CD4-positive, alpha-beta T cell (primary cell): ENCODE data around the gene CCNB1IP1. TPM values are rescaled to one million over a fixed set of nuclear protein-coding genes. Genes with fewer than 3 reads are reported as not detected.

ENCODE experiments used
- ATAC-seq: fragments of 200-7000 bp; cut with Tn5 transposase; one replicate; pipeline ENCODE4 v1.10.0; 2022; ENCODE audit warnings: mild to moderate bottlenecking; ENCODE audit not compliant: poor library complexity
- CTCF ChIA-PET: fragments of 350-600 bp; sonication (Branson Sonifier 250); formaldehyde crosslinking; loops from one replicate; lab custom pipeline; 2021; ENCODE audit warnings: antibody characterized with exemption, inconsistent platforms; lab: Charles Lee
- POLR2A ChIA-PET: fragments of 350-600 bp; sonication (Branson Sonifier 250); formaldehyde crosslinking; loops from one replicate; lab custom pipeline; 2021; ENCODE audit warnings: antibody characterized with exemption, inconsistent platforms; lab: Charles Lee
- DNase-seq, 14 experiments: peaks; one replicate each; pipeline ENCODE4 v3.0.0-alpha.2; 2013 to 2020; ENCODE audit warnings: mixed read lengths in 2 of 14
- H3K27ac ChIP-seq, 2 donors: one replicate each; pipeline versions ENCODE4 v1.5.1 to v1.7.0; 2013; ENCODE audit warnings: low read length in 2 of 2, low read depth in 1 of 2, mild to moderate bottlenecking in 1 of 2
- H3K27me3 ChIP-seq, 2 experiments: 1 replicate in 1 of 2; 2 replicates in 1 of 2; pipeline versions ENCODE4 v1.6.1 to v1.7.0; 2013; ENCODE audit warnings: low read length in 2 of 2, control low read depth in 1 of 2, mild to moderate bottlenecking in 1 of 2, moderate library complexity in 1 of 2; ENCODE audit not compliant: insufficient read depth in 2 of 2, control insufficient read depth in 1 of 2
- H3K36me3 ChIP-seq: one replicate; pipeline ENCODE4 v1.6.1; 2013; ENCODE audit warnings: low read length, control low read depth; ENCODE audit not compliant: insufficient read depth
- H3K4me1 ChIP-seq: one replicate; pipeline ENCODE4 v1.6.1; 2013; ENCODE audit warnings: low read length, control low read depth; ENCODE audit not compliant: insufficient read depth
- H3K4me3 ChIP-seq: one replicate; pipeline ENCODE4 v1.5.1; 2013; ENCODE audit warnings: mild to moderate bottlenecking, low read length, moderate library complexity
- H3K9me3 ChIP-seq, 2 experiments: 1 replicate in 1 of 2; 2 replicates in 1 of 2; pipeline versions ENCODE4 v1.6.1 to v1.7.0; 2013; ENCODE audit warnings: low read length in 2 of 2, mild to moderate bottlenecking in 2 of 2, control low read depth in 1 of 2, moderate library complexity in 1 of 2; ENCODE audit not compliant: control insufficient read depth in 1 of 2, insufficient read depth in 1 of 2
- H3K27ac Mint-ChIP-seq: one replicate; pipeline ENCODE4 v1.8.0; 2020; ENCODE audit warnings: mixed read lengths
- H3K27me3 Mint-ChIP-seq: one replicate; pipeline ENCODE4 v1.8.0; 2021; ENCODE audit warnings: mixed read lengths
- H3K36me3 Mint-ChIP-seq: one replicate; pipeline ENCODE4 v1.8.0; 2021; ENCODE audit warnings: low read depth, mixed read lengths
- H3K4me1 Mint-ChIP-seq: one replicate; pipeline ENCODE4 v1.8.0; 2021; ENCODE audit warnings: low read depth, mixed read lengths
- H3K4me3 Mint-ChIP-seq: one replicate; pipeline ENCODE4 v1.8.0; 2020; ENCODE audit warnings: mild to moderate bottlenecking, mixed read lengths
- H3K9me3 Mint-ChIP-seq: one replicate; pipeline ENCODE4 v1.8.0; 2020; ENCODE audit warnings: mixed read lengths
- intact Hi-C, 2 experiments: fragments of 100-400 bp; cut with DNase I in 1 of 2; cut with micrococcal nuclease in 1 of 2; formaldehyde crosslinking; loops; one replicate each; pipeline versions ENCODE4 v1.15.1 to v1.9.0; 2023 to 2025; cut with DNase I, micrococcal nuclease
- total RNA-seq, 174 experiments: library from RNA in 2 of 174; stranded (reverse) in 2 of 174; gene quantifications; one replicate each; pipeline ENCODE4 v1.2.3 and lab custom pipeline; 2021 to 2026
- TF ChIP-seq, protein P1 (sequence below): fragments of 200-600 bp; IDR thresholded peaks from one replicate; pipeline ENCODE4 v1.8.0; 2022; ENCODE audit warnings: antibody characterized with exemption, mild to moderate bottlenecking

CCNB1IP1 gene
- total RNA-seq, 2 experiments from 2014 or later = 26.2 to 27.4 TPM

DNA sequence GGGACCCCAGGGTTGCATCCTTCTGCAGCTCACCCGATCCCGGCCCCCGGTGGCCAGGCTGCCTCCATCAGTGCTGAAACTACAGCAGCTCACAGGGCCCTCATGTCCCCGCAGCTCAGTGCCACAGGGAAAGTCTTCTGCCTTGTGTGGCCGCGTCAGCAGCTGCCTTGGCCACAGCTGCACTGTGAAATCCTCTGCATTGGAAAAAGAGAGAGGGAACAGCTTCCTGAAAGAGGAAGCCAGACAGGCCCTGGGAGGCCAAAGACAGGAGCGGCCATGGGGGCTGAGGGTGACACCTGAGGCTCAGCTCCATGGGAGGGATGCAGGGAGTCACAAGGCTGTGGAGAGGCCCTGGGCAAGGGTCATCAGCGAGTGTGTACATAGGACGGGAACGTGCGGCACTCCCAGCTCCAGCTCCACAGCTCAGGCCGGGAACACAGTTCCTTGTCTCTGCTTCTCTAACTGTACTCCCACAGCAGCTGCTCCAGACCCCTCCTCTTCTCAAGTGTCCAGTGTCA is 43.1 kb upstream of the CCNB1IP1 start:
- DNase-seq = no peak
- intact Hi-C loops = no loop called here
- no peak overlapping the region for H3K27ac ChIP-seq
- H3K9me3 ChIP-seq = no peaks in the 10 kb centered on the region
- CTCF ChIA-PET = no interaction called here
- Mint-ChIP-seq H3K27ac (no peak overlapping the region), H3K4me1 (no peaks in the 10 kb centered on the region), H3K9me3 (no peaks in the 10 kb centered on the region), H3K36me3 (peaks cover 94% of the 10 kb centered on the region), H3K4me3 (no peak overlapping the region), H3K27me3 (no peaks in the 10 kb centered on the region)
- no peaks in the 10 kb centered on the region for H3K4me1 ChIP-seq
- H3K36me3 ChIP-seq = peaks cover 95% of the 10 kb centered on the region
- POLR2A ChIA-PET = no interaction called here
- TF ChIP-seq, protein P1, sequence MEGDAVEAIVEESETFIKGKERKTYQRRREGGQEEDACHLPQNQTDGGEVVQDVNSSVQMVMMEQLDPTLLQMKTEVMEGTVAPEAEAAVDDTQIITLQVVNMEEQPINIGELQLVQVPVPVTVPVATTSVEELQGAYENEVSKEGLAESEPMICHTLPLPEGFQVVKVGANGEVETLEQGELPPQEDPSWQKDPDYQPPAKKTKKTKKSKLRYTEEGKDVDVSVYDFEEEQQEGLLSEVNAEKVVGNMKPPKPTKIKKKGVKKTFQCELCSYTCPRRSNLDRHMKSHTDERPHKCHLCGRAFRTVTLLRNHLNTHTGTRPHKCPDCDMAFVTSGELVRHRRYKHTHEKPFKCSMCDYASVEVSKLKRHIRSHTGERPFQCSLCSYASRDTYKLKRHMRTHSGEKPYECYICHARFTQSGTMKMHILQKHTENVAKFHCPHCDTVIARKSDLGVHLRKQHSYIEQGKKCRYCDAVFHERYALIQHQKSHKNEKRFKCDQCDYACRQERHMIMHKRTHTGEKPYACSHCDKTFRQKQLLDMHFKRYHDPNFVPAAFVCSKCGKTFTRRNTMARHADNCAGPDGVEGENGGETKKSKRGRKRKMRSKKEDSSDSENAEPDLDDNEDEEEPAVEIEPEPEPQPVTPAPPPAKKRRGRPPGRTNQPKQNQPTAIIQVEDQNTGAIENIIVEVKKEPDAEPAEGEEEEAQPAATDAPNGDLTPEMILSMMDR = no peak
- H3K27me3 ChIP-seq = no peaks in the 10 kb centered on the region
- no peak overlapping the region for H3K4me3 ChIP-seq
- ATAC-seq = no peak

DNA sequence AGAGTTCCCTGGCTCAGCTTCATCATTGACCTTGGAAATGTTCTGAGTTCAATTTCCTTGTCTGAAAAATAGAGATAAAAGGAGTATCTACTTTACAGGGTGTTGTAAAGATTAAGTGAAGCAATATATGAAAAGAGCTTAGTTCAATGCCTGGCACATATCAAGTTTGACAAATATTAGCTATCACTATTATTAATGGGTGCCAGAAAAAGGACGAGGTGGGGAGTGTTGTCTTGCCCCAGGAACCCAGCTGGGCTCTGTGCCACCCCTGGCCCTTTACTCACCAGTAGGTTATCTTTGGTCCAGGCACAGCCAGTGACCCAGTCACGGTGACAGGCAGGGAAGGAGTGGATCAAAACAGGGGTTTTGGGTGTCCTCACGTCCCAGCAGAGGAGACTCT is 42.4 kb upstream of the CCNB1IP1 start:
- no peak overlapping the region for H3K4me3 Mint-ChIP-seq
- DNase-seq (no peak), ATAC-seq (no peak)
- H3K27me3 Mint-ChIP-seq = no peaks in the 10 kb centered on the region
- Histone ChIP-seq H3K4me1 (no peaks in the 10 kb centered on the region), H3K27ac (no peak overlapping the region), H3K4me3 (no peak overlapping the region), H3K36me3 (peaks cover 95% of the 10 kb centered on the region), H3K9me3 (no peaks in the 10 kb centered on the region), H3K27me3 (no peaks in the 10 kb centered on the region)
- TF ChIP-seq, protein P1 = no peak
- peaks cover 94% of the 10 kb centered on the region for H3K36me3 Mint-ChIP-seq
- ChIA-PET CTCF (no interaction called here), POLR2A (no interaction called here)
- H3K9me3 Mint-ChIP-seq = no peaks in the 10 kb centered on the region
- H3K4me1 Mint-ChIP-seq = no peaks in the 10 kb centered on the region
- H3K27ac Mint-ChIP-seq = no peak overlapping the region
- intact Hi-C loops = no loop called here

DNA sequence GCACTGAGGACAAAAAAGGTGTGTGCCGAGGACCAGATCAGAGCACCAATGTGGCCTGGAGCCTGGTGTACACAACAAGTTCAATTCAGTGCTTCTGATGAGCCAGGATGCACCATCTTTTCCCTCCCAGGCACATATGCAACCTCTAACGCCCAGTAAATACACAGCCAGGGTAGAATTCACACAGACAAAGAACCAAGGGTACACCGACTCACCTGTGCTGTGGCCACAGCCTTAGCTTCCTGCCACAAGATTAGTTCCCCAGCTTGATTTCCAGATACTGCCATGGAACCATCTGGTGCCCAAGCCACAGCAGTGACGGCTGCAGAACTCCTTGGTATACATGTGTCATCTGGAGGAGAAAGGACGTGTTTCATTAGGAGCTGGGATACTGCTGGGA is 39.7 kb upstream of the CCNB1IP1 start:
- ChIA-PET CTCF (no interaction called here), POLR2A (no interaction called here)
- no peak overlapping the region for H3K27ac Mint-ChIP-seq
- peaks cover 96% of the 10 kb centered on the region for H3K36me3 Mint-ChIP-seq
- ATAC-seq (no peak), DNase-seq (no peak)
- H3K27me3 ChIP-seq = no peaks in the 10 kb centered on the region
- intact Hi-C loops = no loop called here
- H3K4me3 Mint-ChIP-seq = no peak overlapping the region
- no peak overlapping the region for H3K27ac ChIP-seq
- H3K9me3 ChIP-seq = no peaks in the 10 kb centered on the region
- H3K4me1 Mint-ChIP-seq = no peaks in the 10 kb centered on the region
- H3K4me1 ChIP-seq = no peaks in the 10 kb centered on the region
- no peaks in the 10 kb centered on the region for H3K9me3 Mint-ChIP-seq
- H3K36me3 ChIP-seq = peaks cover 90% of the 10 kb centered on the region
- H3K4me3 ChIP-seq = no peak overlapping the region
- H3K27me3 Mint-ChIP-seq = no peaks in the 10 kb centered on the region
- TF ChIP-seq, protein P1 = no peak
